ES-I3 (cell line): ENCODE results near the gene MYO1B.

ENCODE experiments used
- H3K36me3 ChIP-seq: 2 replicates; pipeline ENCODE4 v1.6.1; 2013; ENCODE audit warnings: mild to moderate bottlenecking, low read length, control low read depth, moderate library complexity; ENCODE audit not compliant: insufficient read depth
- H3K4me1 ChIP-seq: 2 replicates; pipeline ENCODE4 v1.6.1; 2013; ENCODE audit warnings: mild to moderate bottlenecking, control low read depth, low read length; ENCODE audit not compliant: insufficient read depth
- H3K9ac ChIP-seq: 2 replicates; pipeline ENCODE4 v1.6.1; 2013; ENCODE audit warnings: low read depth, mild to moderate bottlenecking, low read length, moderate library complexity
- H3K9me3 ChIP-seq: 2 replicates; pipeline ENCODE4 v1.6.1; 2013; ENCODE audit warnings: mild to moderate bottlenecking, low read length, moderate library complexity; ENCODE audit not compliant: control insufficient read depth, insufficient read depth

MYO1B gene

DNA sequence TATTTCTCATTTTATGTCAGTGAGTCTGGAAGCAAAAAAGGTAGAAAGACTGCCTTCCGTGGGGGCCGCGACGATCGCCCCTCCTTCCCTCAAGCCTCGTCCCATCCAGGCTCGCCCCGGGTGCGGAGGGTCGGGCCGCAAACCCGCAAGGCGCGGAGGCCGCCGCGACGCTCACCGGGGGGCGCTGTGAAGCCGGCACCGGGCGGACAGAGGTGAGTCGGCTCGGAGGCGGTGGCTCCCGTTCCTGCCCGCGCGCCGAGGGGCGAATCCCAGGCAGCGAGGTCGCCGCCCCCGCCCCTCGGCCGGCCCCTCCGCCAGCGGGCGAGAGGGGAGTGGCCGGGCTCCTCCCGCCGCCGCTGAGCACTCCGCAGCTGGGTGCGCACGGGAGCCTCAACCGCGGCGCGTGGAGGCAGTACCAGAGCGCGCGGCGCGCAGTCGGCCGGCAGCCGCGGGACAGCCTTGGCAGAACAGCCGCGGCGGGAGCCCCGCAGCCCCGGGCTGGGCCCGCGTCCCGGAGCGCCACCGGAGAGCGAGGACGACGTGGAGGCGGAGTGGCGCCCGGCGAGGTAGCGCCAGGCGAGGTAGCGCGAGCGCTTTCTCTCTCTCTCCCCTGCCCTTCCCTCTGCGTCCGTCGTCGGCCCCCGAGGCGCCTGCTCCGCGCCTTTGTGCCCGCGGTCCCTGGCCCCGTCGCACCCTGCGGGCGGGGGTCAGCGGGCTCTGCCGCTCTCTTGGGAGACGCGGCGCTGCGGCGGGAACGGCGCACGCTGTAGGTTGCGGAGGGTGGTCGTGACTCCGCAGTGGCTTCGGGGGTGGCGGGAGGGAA is at the start of gene MYO1B:
Gene MYO1B (plus strand): TSS at position 359 of the 823 bp plus-strand sequence. CDS start 31,492 bp downstream, outside the sequence.
- peak within 1 kb of the TSS; percentile 97 for H3K9ac ChIP-seq
- no peaks in the 10 kb centered on the region for H3K36me3 ChIP-seq
- H3K4me1 ChIP-seq: peaks cover 31% of the 10 kb centered on the region
- no peaks in the 10 kb centered on the region; the same call in 1 of the 2 replicates for H3K9me3 ChIP-seq

DNA sequence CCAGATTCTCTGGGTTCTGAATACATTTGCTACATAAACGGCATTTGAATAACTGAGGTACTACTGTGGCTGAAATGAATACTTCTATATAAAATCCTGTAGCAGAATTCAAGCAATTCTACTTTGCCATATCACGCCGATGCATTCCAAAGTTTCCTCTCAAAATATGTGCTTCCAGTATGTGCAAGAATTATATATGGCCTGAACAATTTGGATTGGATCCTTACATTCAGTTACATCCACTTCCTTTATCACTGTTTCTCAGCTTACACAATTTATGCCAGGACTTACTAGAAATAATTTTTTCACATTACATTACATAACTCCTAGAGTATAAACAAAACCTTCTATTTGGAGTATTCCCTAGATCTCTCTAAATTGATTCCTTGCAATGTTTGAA is 48.1 kb upstream of the MYO1B start:
- Histone ChIP-seq H3K4me1 (no peaks in the 10 kb centered on the region), H3K9me3 (no peaks in the 10 kb centered on the region), H3K9ac (no peak overlapping the region), H3K36me3 (no peaks in the 10 kb centered on the region)

DNA sequence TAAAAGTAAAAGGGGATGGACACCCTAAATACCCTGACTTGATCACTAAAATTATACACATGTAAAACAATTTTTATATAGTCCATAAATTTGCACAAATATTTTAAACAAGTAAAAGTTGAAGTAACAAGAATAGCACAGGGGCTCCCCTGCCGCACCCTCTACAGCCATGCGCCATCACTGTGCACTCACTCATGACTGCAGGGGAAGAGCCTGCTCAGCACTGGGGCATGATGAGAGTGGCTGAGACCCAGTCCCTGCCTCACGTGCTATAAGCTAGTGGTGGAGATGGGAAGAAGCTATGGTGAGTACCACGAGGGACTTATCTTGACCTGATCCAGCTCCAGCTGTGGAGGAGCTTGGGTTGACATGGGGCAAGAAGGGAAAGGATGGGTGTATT is 46.9 kb upstream of the MYO1B start:
- H3K4me1 ChIP-seq: no peaks in the 10 kb centered on the region
- H3K9ac ChIP-seq: no peak overlapping the region
- no peaks in the 10 kb centered on the region for H3K9me3 ChIP-seq
- no peaks in the 10 kb centered on the region for H3K36me3 ChIP-seq

DNA sequence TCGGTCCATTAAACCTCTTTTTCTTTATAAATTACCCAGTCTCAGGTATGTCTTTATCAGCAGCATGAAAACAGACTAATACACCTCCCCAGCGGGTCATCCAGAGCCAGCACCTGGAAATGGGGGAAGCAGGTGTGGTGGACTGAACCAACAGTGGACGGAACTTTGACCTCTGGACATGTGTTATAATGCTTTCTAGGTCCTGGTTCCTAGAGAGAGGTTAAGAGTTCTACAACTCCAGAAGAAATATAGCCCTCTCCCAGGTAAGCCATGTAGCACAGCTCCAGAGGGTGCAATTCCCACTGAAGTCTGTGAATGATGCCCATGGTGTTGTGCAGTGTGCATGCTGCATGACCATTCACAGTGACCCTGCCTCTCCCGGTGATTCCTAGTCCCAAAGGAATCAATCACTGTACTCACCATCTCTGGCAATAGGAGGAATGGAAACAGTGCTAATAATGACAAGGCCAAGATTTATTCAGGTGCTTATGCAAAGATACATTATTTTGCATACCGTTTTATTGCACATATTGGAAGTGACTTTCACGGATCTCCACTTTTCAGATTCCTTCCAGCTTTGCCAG is 45.2 kb upstream of the MYO1B start:
- Histone ChIP-seq H3K9me3 (no peaks in the 10 kb centered on the region), H3K9ac (no peak overlapping the region), H3K36me3 (no peaks in the 10 kb centered on the region), H3K4me1 (no peaks in the 10 kb centered on the region)

DNA sequence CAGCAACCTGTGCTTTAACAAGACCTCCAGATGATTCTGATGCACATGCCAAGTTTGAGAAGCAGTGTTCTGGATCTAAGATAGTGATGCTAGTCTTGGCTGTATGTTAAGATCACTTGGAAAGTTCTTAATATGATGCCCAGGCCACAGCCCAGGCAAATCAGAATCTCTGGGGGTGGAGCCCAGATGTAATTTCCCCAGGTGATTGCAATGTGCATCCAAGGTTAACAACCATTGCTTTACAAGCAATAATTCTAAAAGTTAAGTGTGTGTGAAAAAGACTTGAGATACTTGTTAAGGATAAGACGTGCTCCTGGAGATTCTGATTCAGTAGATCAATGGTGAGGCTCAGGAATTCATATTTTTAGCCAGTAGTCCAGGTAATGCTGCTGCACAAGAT is 44.3 kb upstream of the MYO1B start:
- H3K4me1 ChIP-seq: no peaks in the 10 kb centered on the region
- no peak overlapping the region for H3K9ac ChIP-seq
- no peaks in the 10 kb centered on the region for H3K36me3 ChIP-seq
- H3K9me3 ChIP-seq: no peaks in the 10 kb centered on the region

DNA sequence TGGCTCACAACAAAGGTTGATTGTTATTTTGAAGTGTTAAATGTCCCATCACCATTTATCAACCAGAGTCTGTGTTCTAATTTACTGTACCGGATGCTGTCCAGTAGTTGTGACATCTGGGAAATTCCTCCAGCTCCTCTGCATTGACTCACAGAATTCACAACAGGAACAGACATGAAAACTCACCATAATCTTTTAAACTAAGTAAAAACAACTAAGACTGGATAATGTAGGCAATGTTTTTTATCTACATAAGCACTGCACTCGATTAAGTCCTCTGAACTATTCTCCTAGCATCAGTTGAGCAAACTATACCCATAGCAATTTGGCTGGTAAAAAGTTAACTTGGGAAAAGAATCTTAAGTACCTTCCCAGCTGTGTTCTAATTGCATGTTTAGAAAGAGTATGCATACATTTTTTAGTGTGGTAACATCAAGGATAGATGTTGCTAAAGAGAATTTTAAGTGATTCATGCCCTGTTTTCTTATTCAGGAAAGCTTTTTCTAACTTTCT is 42.9 kb upstream of the MYO1B start:
- H3K9me3 ChIP-seq: no peaks in the 10 kb centered on the region
- no peaks in the 10 kb centered on the region for H3K4me1 ChIP-seq
- no peaks in the 10 kb centered on the region for H3K36me3 ChIP-seq
- no peak overlapping the region for H3K9ac ChIP-seq

DNA sequence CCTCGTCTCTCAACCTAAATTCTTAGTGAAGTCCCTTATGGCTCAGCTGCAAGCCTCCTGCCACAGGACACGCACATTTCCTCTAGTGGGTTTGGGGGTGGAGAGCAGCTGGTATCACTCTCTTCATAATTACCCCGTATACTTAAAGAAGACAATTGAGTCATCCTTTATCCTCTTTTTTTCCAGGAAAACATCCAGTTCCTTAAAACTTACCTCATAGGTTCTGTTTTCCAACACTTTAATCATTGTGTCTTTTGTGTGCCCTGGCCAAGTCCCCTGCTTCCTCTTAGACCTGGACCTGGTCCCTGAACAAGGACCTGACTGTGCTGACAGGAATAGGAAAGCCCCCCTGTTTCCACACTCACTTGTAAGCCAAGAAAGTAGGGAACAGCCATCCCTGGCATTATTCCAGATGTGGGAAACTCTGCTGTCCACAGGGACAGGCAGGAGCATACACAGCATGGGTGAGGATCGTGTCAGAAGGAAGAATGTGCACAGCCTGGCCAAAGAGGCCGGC is 42.3 kb upstream of the MYO1B start:
- H3K36me3 ChIP-seq: no peaks in the 10 kb centered on the region
- H3K4me1 ChIP-seq: no peaks in the 10 kb centered on the region
- no peaks in the 10 kb centered on the region for H3K9me3 ChIP-seq
- H3K9ac ChIP-seq: no peak overlapping the region

DNA sequence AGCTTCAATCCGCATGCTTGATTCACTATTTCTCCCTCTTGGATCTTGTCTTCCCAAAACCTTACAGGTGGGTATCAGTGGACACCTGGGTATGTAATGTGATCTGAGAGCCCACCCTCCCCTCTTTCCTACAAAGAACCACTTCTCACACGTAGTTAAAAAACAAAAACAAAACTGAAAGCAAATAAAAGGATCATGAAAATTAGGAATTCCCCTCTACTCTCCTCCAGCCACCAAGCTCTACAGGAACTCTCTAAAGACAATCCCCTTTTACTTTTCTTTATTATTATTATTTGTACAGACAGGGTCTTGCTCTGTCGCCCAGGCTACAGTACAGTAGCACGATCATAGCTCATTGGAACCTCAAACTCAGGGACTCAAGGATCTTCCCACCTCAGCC is 40.8 kb upstream of the MYO1B start:
- Histone ChIP-seq H3K4me1 (no peaks in the 10 kb centered on the region), H3K36me3 (no peaks in the 10 kb centered on the region), H3K9me3 (no peaks in the 10 kb centered on the region), H3K9ac (no peak overlapping the region)

DNA sequence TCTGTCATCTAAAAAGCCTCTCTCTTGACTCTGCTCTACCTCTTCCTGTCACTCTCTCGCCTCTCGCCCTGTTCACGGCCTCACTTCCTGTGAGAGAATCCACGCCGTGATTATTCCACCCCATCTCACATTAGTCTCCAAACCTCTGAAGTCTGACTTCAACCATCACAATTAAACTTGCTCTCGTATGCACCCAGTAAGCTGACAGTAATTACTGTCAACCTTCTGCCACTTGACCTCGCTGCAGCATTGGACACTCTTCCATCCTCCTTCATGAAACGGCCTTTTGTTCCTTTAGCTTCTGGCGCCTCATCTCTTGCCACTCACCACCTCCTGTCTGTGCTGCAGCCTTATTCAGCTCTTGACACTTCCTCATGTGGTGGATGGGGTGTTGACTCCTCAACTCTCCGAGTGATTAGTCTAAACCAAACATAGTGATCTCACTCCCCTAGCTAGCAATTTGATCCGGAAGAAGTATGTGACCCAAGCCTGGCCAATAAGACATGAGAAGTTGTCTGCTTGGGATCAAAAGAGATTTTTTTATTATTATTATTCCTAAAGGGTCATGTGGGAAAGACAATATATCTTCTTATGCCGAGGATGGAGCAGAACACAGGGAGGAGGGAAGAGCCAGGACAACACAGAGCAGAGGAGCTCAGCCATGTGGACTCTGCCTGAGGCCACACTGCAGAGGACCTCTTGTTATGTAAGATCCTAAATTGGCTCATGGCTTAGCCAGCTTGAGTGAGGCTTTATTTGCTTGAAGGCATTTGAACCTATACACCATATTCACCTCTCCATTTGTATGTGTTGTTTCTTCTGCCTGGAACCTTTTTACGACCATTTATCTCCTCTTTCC is 38.4 kb upstream of the MYO1B start:
- H3K4me1 ChIP-seq: no peaks in the 10 kb centered on the region
- H3K36me3 ChIP-seq: no peaks in the 10 kb centered on the region
- no peaks in the 10 kb centered on the region for H3K9me3 ChIP-seq
- H3K9ac ChIP-seq: no peak overlapping the region

DNA sequence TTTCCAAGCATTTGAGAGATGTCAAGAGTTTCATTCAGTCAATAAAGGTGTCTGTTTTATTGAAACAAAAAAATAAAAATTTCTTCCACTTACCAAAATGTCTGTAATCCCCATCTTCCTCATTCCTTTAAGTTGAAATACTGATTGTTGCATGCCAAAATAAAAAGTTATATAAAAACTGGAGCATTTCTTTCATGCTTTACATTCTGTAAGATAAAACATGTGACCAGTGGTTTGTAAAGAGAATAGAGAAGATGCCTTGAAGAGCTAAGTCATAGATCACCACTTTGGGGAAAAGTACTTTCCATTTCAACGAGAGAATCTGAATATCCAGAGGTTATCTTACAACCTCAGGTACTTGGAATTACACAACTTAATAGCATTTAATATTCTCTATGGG is 35.9 kb upstream of the MYO1B start:
- no peaks in the 10 kb centered on the region for H3K4me1 ChIP-seq

DNA sequence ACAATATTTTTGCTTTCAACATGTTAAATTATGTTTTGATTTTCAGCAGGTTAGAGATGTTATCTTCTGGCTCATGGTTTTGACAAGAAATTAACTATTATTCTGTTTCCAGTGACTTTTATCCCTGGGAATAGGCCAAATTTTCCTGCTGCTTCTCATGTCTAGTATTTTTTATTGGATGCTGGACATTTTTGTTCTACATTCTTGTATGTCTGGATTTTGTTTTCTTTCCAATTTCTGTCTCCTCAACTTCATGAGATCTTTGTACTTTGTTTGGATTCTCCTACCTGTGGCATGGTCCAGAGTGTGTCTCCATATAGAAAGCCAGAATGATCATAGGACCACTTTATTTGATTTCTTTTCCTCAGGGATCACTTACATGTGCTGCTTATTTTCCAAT is 33.1 kb upstream of the MYO1B start:
- H3K9me3 ChIP-seq: no peaks in the 10 kb centered on the region
- H3K36me3 ChIP-seq: no peaks in the 10 kb centered on the region
- H3K9ac ChIP-seq: no peak overlapping the region
- no peaks in the 10 kb centered on the region for H3K4me1 ChIP-seq

More for the DNA sequence above, 35.9 kb upstream of the MYO1B start:
- H3K9me3 ChIP-seq: no peaks in the 10 kb centered on the region
- H3K36me3 ChIP-seq: no peaks in the 10 kb centered on the region
- no peak overlapping the region for H3K9ac ChIP-seq

DNA sequence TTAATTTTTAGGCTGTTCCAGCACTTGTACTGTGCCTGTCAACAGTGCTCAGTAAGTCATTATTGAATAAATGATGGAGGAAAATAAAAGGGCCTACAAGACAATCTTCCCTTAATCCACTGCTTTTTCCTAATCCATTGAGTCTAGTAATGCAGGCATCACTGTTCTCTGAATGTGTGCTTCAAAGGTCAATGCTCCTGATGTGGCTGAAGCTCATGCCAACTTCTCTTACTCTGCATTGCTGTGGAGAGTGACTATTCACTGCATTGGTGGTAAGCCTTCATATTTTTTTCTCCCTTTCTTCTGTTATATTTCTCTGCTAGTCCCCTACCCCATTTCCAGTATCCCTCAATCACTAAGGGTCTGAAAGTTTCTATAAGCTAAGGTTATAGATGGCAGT is 31.9 kb upstream of the MYO1B start:
- Histone ChIP-seq H3K4me1 (no peaks in the 10 kb centered on the region), H3K36me3 (no peaks in the 10 kb centered on the region), H3K9me3 (no peaks in the 10 kb centered on the region), H3K9ac (no peak overlapping the region)

DNA sequence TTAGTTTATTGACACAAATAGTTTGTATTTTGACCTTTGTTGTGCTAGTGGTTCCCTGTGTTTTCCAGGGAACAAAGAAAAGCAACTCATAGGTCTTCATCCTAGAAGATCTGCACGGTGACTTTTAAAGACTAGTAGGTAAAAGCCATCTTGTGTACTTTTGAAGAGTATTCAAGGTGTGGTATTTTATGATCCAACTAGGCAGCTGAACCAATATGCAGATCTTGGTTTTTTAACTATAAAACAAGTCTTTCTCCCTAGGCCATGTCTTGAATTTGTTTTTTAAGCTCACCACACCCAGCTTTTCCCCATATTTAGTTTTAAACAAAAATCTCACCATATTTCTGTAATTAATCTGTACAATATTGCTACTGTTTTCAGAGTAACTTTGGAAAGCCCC is 30.0 kb upstream of the MYO1B start:
- H3K36me3 ChIP-seq: no peaks in the 10 kb centered on the region
- no peaks in the 10 kb centered on the region for H3K9me3 ChIP-seq
- H3K4me1 ChIP-seq: 0 out of 2 replicates have a peak, but pooled peaks cover 3% of the 10 kb centered on the region
- H3K9ac ChIP-seq: no peak overlapping the region

DNA sequence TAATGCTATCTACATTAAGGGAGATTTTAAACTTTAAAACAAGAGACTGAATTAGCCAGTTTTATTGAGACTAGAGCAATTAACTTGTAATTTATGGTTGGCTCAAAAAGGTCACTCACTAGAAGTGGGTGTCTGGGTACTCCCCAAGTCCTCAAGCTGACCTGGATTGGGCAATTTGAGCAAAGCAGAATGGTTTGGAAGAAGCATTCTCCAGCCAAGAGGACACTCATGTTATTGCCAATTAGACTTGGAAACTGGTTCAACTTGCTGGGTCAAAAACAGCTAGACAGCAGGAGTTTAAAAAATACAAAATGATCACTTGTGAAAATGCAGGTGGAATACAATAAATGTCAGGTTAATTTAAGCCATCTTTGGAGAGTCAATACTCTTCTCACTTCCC is 29.5 kb upstream of the MYO1B start:
- Histone ChIP-seq H3K4me1 (0 out of 2 replicates have a peak, but pooled peaks cover 3% of the 10 kb centered on the region), H3K9me3 (no peaks in the 10 kb centered on the region), H3K9ac (no peak overlapping the region), H3K36me3 (no peaks in the 10 kb centered on the region)
